Activated CD8-positive, alpha-beta memory T cell treated with anti-CD3 and anti-CD28 coated beads for 4 hours (primary cell): Measurements from ENCODE around the gene GABRB1.
"Not testable (repeated sequence)": the region's sequence is repeated elsewhere in the genome, so short reads cannot be mapped to it uniquely, and the experiment has no call there.

Source experiments
- DNase-seq, 2 donors: peaks; one replicate each; pipeline ENCODE4 v3.0.0-alpha.2; 2020; ENCODE audit warnings: low read depth in 2 of 2

GABRB1 gene

GRCh38 chr4:47290873-47291272, 259.5 kb downstream of the GABRB1 start:
- DNase-seq = not testable (repeated sequence)

DNA sequence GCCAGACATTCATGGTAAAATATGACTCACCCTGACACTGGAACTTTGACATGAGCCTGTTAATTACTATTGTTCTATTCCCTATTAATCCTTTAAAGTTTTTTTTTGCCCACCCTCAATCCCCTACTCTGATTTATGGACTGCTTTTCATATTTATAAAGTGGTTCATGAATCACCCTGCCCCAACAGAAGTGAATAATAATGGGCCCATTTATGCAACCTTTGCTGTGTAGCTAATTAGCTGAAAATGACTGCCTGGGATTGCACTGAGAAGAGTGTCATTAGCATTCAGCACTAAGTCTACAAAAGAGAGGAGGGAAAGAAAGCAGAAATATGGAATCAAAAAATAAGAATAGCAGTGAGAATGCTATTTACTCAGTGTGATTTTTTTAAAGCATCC, 277.8 kb downstream of the GABRB1 start:
- no peak for DNase-seq

DNA sequence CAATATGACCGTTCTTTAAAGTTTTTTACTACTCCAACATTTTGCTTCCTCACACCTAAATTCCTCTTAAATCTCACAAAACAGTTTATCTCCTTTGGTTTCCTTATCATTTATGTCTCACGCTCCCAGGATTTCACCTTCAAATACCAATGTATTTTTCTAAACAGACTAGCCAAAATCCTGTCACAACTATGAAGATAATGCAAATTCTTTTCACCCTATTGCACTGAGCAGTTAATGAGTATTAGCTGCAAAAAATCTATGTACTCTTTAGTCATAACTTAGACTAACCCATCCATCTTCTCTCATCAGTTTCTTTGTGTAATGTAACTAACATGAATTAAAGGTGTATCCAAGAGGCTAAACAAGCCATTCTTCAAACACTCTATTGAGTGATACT, 280.8 kb downstream of the GABRB1 start:
- no peak for DNase-seq

DNA sequence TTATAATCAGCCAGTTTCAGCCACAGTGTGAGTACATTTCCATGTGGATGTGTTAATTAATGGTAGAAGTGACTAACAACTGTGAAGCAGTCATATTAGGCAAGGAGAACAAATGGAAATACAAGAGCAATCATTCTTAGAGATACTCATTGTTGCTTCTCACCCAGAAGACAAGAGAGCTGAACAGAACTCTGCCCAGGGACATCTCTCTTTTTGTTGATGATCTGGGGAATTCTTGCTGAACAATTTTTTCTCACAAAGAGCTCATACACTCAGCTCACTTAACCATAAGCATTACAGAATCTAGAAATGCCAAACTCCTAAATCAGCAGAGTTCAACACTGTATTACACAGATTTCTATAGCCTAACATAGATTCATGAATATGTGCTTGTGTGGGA, 282.0 kb downstream of the GABRB1 start:
- no peak for DNase-seq

DNA sequence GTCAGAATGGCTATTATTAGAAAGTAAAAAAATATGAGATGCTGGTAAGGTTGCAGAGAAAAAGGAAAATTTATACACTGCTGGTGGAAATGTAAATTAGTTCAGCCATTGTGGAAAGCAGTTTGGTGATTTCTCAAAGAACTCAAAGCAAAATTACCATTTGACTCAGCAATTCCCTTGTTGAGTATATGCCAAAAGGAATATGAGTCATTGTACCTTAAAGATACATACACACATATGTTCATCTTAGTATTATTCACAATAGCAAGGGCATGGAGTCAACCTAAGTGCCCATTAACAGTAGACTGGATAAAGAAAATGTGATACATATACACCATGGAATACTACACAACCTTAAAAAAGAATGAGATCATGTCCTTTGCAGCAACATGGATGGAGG, 284.0 kb downstream of the GABRB1 start:
- no peak for DNase-seq

DNA sequence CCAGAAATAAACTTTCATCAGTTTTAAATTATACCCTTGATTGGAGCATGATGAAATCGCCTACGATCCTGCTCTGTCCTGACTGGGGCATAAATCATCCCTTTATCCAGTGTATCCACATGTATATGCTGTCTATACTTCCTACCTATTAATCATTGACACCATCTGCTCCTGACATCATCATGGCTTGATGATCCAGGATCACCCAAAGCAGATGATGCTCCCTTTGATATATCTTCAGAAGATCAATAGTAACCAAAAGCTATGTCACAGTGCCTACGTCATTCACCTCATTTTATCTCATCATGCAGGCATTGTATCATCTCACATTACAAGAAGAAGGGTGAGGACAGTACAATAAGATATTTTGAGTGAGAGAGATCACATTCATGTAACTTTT, 294.7 kb downstream of the GABRB1 start:
- DNase-seq = no peak

DNA sequence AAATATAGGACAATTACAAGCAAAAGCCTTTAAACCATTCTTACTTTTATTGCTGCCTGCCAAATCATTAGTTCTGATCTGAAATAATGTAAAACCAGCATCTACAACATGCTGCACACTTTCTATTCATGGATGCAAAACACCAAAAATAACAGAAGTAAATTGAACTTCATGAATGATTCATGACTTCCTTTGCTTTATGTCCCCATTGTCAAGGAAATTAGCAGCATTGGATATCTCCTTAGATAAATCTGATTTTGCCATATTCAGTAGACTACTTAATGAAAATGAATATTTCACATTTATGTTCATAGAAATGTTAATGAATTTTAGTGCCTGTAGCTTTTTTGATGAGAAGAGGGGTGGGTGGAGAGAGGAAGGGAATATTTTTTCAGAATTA, 299.5 kb downstream of the GABRB1 start:
- no peak for DNase-seq

- DNase-seq = no peak
These were observed 303.3 kb downstream of the GABRB1 start for GRCh38 chr4:47334652-47335051.

DNA sequence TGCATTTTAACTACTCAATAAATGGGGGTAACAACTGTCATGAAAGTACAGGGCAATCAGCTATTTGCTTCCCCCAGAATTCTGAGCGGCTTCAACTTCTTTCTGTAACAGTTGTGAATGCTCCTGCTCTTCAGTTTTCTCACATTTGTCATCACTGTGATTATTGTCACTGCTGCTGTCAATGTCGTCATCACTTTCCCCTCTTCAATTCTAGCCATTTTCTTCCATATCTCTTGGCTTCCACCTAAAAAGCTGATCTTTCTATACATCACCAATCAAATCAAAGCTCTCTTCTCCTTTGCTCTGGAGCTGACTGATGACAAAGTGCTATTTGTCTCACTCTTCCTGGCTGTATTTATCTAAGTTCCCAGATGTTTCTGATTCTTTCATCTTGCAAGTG, 306.5 kb downstream of the GABRB1 start:
- no peak for DNase-seq

DNA sequence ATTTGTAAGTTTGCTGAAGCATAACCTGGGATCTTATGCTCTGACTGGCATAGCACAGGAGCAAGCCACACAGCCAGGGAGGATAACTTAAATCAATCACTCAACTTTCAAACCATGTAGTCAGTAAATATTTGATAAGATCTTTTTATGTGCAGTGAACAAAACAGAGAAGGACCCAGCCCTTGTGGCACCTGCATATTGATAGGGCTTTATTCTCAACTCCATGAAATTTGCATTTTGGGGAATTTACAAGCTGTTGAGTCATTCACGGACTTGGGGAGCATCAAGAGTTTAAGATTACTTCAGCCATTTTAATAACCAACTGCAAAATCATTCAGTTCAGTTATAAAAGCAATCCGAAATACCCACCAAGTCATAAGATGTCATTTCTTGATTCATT, 309.5 kb downstream of the GABRB1 start:
- no peak for DNase-seq

DNA sequence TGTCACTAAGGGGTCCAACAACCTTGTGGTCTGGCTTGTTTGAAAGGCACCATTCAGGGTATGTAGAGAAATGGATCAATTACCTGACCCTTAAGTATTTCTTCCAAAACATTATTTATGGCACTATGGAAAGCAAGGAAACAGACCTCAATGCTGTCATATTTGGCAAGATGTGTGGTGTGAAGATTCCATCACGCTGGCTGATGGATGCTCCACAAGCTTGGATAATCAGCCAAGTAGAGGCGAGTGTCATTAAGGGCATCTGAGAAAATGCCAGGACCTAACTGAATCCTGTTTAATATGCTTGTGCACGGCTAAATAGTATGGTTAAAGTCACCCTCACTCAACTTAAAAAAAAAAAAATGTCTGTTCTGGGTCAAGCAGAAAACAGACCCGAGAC, 311.4 kb downstream of the GABRB1 start:
- no peak for DNase-seq

- DNase-seq = no peak
These were observed 318.0 kb downstream of the GABRB1 start for GRCh38 chr4:47349326-47349725.

GRCh38 chr4:47355568-47355967, 324.2 kb downstream of the GABRB1 start:
- DNase-seq = no peak

DNA sequence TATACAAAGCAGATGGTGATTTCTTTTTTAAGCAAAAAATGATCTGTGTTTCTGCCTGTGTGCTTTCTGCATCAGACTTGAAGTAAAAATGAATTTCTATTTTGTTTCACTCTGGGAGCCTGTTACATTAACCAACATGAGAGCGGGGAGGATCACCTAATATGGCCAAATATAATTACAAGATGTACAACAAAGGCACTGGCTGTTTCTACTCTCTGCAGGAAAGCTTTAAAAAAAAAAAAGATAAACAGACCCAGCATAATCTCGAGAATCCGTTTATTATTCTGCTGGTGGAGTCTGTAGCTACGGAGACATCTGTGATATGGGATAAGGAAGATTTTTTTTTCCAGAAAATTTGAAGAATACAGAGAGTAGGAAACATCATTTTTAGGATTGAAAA, 328.5 kb downstream of the GABRB1 start:
- DNase-seq = no peak

DNA sequence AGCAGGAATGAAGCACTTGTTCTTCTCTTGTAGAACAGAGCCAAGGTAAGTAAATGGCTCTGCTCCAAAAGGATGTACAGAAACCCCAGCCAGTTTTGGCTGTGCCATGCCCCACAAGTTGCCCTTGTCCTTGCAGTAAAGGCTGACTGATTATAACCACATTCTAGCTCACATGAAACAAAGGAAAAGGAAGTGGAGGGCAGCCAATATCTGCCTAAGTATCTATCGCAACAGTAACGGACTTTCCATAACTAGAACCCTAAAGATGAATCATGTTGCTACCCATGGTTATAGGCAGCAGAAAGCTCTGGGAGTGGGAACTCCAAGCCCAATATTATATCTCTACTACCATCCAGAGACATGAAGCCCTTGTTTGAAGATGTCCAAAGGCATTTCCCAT, 336.4 kb downstream of the GABRB1 start:
- DNase-seq = no peak

- DNase-seq = no peak
These were observed 336.8 kb downstream of the GABRB1 start for GRCh38 chr4:47368211-47368610.

DNA sequence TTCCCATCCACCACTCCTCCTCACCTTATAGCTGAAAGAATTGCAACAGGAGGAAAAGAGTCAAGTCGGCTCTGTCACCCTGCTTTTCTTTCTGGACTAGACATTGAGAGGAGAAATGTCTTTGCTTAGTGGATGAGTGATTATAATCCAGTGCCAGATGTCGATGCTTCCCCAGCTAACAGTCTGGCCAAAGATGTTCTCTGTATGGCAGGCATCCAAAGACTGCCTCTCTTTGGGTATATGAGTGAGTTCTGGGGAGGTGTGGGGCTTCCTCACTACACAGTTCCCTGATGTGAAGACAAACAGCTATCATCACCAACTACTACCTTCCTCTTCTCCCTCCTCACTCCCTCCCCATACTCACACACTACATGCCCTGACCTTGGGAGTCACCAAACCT, 341.2 kb downstream of the GABRB1 start:
- DNase-seq = no peak

GRCh38 chr4:47373174-47373573, 341.8 kb downstream of the GABRB1 start:
- no peak for DNase-seq

GRCh38 chr4:47373709-47374108, 342.3 kb downstream of the GABRB1 start:
- no peak for DNase-seq

- DNase-seq = no peak
These were observed 343.1 kb downstream of the GABRB1 start for GRCh38 chr4:47374477-47374876.

- DNase-seq = not testable (repeated sequence)
These were observed 346.7 kb downstream of the GABRB1 start for GRCh38 chr4:47378021-47378530.

DNA sequence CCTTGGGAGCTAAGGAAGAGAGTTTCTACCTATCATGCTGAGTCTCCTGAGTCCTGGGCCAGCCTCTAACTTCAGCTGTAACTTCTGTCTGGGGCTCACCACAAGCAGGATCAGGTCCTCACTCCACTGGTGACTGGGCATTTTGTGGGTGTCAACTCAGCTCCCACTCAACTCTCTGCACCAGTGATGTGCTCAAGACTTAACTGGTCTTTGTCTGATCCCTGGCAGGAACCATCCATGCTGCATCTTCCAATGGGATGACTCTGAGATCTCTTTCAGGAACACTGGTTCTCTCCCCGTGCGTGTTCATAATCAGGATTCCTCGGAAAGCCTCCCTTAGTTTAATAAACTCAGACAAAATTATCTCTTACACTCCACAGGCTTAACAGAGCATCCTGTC, 349.8 kb downstream of the GABRB1 start:
- no peak for DNase-seq

- DNase-seq = no peak
These were observed 351.5 kb downstream of the GABRB1 start for GRCh38 chr4:47382846-47383360.

DNA sequence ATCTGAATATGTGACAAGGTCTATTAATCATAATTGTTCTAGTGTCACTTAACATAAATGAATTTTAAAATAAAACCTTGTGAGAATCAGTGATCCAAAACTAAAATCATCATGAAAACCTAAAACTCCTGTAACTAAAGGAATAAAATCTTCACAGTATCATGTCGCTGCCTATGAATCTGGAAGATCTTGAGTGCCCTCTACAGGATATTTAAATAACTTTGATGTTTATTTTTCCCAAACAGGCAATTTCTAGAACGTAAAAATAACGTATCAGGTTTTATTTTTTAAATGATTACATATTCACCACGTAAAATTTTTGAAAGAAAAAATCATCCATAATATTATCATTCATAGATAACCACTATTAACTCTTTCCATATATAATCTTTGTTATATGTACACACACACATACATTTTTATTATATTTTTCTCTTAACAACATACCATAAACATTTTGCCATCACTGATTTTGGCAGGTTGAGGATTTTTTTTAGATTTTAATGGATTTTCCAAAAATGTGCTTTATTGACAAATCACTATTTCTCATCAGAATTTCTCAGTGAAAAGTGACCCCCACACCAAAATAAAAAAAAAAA, 352.6 kb downstream of the GABRB1 start:
- no peak for DNase-seq
